SK-N-SH (cell line): ENCODE results near the gene LBR. TPM values are rescaled to one million over a fixed set of nuclear protein-coding genes. Genes with fewer than 3 reads are reported as not detected.

Experiments
- CTCF ChIA-PET: fragments of 300-600, 350-600 bp; formaldehyde crosslinking; extraction: SDS; loops from one replicate; lab custom pipeline; 2021; lab: Yijun Ruan, JAX
- POLR2A ChIA-PET: fragments of 350-600 bp; sonication (Branson Sonifier 250); formaldehyde crosslinking; extraction: SDS; loops from one replicate; lab custom pipeline; 2020; ENCODE audit warnings: antibody characterized with exemption, inconsistent platforms; lab: Yijun Ruan, JAX
- DNase-seq: peaks from one replicate; pipeline ENCODE4 v3.0.0; 2012
- H2AFZ ChIP-seq: fragments of 200-600 bp; sonication (generic); 2 replicates; pipeline ENCODE4 v1.8.1; 2016; ENCODE audit warnings: antibody characterized with exemption, mild to moderate bottlenecking, low read depth
- H3F3A ChIP-seq: fragments of 200-600 bp; sonication (generic); replicated peaks from 2 replicates; pipeline ENCODE3; 2016; ENCODE audit warnings: antibody characterized with exemption, mild to moderate bottlenecking; ENCODE audit not compliant: insufficient read depth
- H3K27ac ChIP-seq, 2 experiments: fragments of 200-500 bp in 1 of 2; fragments of 200-600 bp in 1 of 2; sonication (Bioruptor generic) in 1 of 2; sonication (generic), shearing (Covaris generic) in 1 of 2; 2 replicates each; pipeline versions ENCODE4 v1.5.1 to v1.6.1; 2014 to 2016; ENCODE audit warnings: low read depth in 2 of 2, inconsistent platforms in 1 of 2, low read length in 1 of 2, mild to moderate bottlenecking in 1 of 2, mixed read lengths in 1 of 2
- H3K27me3 ChIP-seq: fragments of 200-600 bp; sonication (generic), shearing (Covaris generic); 2 replicates; pipeline ENCODE4 v1.6.1; 2016; ENCODE audit warnings: mixed run types; ENCODE audit not compliant: insufficient read depth
- H3K36me3 ChIP-seq, 2 experiments: fragments of 200-500 bp in 1 of 2; fragments of 200-600 bp in 1 of 2; sonication (Bioruptor generic) in 1 of 2; sonication (generic) in 1 of 2; replicated peaks in 1 of 2; 2 replicates each; pipeline versions ENCODE3 to v1.5.1; 2014 to 2016; ENCODE audit warnings: low read length in 1 of 2, mild to moderate bottlenecking in 1 of 2; ENCODE audit not compliant: insufficient read depth in 2 of 2, control insufficient read depth in 1 of 2
- H3K4me1 ChIP-seq, 2 experiments: fragments of 200-500 bp in 1 of 2; fragments of 200-600 bp in 1 of 2; sonication (Bioruptor generic) in 1 of 2; sonication (generic), shearing (Covaris generic) in 1 of 2; 2 replicates each; pipeline versions ENCODE4 v1.5.1 to v1.6.1; 2014 to 2016; ENCODE audit warnings: low read depth in 1 of 2, low read length in 1 of 2, mixed run types in 1 of 2; ENCODE audit not compliant: insufficient read depth in 2 of 2, control insufficient read depth in 1 of 2
- H3K4me2 ChIP-seq: fragments of 200-600 bp; sonication (generic), shearing (Covaris generic); 2 replicates; pipeline ENCODE4 v1.6.1; 2017; ENCODE audit warnings: mixed run types
- H3K4me3 ChIP-seq, 2 experiments: fragments of 200-500 bp in 1 of 2; fragments of 200-600 bp in 1 of 2; sonication (Bioruptor generic) in 1 of 2; sonication (generic), shearing (Covaris generic) in 1 of 2; 2 replicates each; pipeline versions ENCODE4 v1.5.1 to v1.8.1; 2014 to 2016; ENCODE audit warnings: low read depth in 2 of 2, inconsistent platforms in 1 of 2, low read length in 1 of 2, mild to moderate bottlenecking in 1 of 2, mixed read lengths in 1 of 2, moderate library complexity in 1 of 2
- H3K79me2 ChIP-seq: fragments of 200-600 bp; sonication (generic); 2 replicates; pipeline ENCODE4 v1.8.1; 2017; ENCODE audit warnings: mild to moderate bottlenecking; ENCODE audit not compliant: insufficient read depth
- H3K9ac ChIP-seq: fragments of 200-600 bp; sonication (generic); 2 replicates; pipeline ENCODE4 v1.6.1; 2017; ENCODE audit warnings: mixed run types
- H3K9me2 ChIP-seq: fragments of 200-600 bp; sonication (generic); 2 replicates; pipeline ENCODE4 v1.6.1; 2017; ENCODE audit warnings: mixed run types
- H3K9me3 ChIP-seq: fragments of 200-600 bp; sonication (generic); 2 replicates; pipeline ENCODE4 v1.6.1; 2017; ENCODE audit warnings: mixed run types, mild to moderate bottlenecking, moderate library complexity
- H4K20me1 ChIP-seq: fragments of 200-600 bp; sonication (generic); 2 replicates; pipeline ENCODE4 v1.6.1; 2017; ENCODE audit warnings: mild to moderate bottlenecking, mixed run types; ENCODE audit not compliant: insufficient read depth
- CTCF ChIP-seq: fragments of 200-600 bp; sonication (generic); IDR thresholded peaks from 2 replicates; pipeline ENCODE4 v1.6.1; 2017; ENCODE audit warnings: antibody characterized with exemption, mild to moderate bottlenecking, moderate library complexity
- ELF1 ChIP-seq: IDR thresholded peaks from 2 replicates; pipeline ENCODE4 v1.4.0; 2012
- FOSL2 ChIP-seq: IDR thresholded peaks from 2 replicates; pipeline ENCODE4 v1.4.0; 2012; ENCODE audit warnings: low read depth, mild to moderate bottlenecking, moderate library complexity, borderline replicate concordance
- IRF3 ChIP-seq: fragments of 150-350 bp; IDR thresholded peaks from 2 replicates; pipeline ENCODE4 v1.6.1; 2016; ENCODE audit warnings: mild to moderate bottlenecking, low read depth, low read length
- MAX ChIP-seq: IDR thresholded peaks from 2 replicates; pipeline ENCODE4 v1.4.0; 2012; ENCODE audit warnings: low read depth
- MEF2A ChIP-seq: IDR thresholded peaks from 2 replicates; pipeline ENCODE4 v1.4.0; 2012; ENCODE audit warnings: low read depth, borderline replicate concordance
- NFIC ChIP-seq: IDR thresholded peaks from 2 replicates; pipeline ENCODE4 v1.4.0; 2012; ENCODE audit warnings: borderline replicate concordance
- RAD21 ChIP-seq: IDR thresholded peaks from 2 replicates; pipeline ENCODE4 v1.6.1; 2012; ENCODE audit warnings: mild to moderate bottlenecking, low read length
- USF1 ChIP-seq: IDR thresholded peaks from 2 replicates; pipeline ENCODE4 v1.4.0; 2012; ENCODE audit warnings: low read depth, borderline replicate concordance
- WGBS: methylation state at CpG from one replicate; pipeline ENCODE4 v1.1.6; 2017; ENCODE audit warnings: low lambda C conversion rate; 5-methylcytosine and 5-hydroxymethylcytosine counted together
- polyA plus RNA-seq, 3 experiments: library from polyadenylated mRNA; depleted of rRNA; stranded (reverse); fragments of >200 nt; gene quantifications; 2 replicates each; pipeline ENCODE4 v1.2.3, GENCODE V29; 2012
- TF ChIP-seq, protein P1 (sequence below): IDR thresholded peaks from 2 replicates; pipeline ENCODE4 v1.4.0; 2012; ENCODE audit warnings: low read depth, borderline replicate concordance
- TF ChIP-seq, protein P2 (sequence below): fragments of 150-350 bp; IDR thresholded peaks from 2 replicates; pipeline ENCODE4 v1.6.1; 2017; ENCODE audit warnings: antibody characterized with exemption, low read length, low read depth, borderline replicate concordance
- TF ChIP-seq, protein P3 (sequence below): IDR thresholded peaks from 2 replicates; pipeline ENCODE4; 2012

The LBR gene
- polyA plus RNA-seq, 1 of the 3 experiments (the other 2 are of a cell fraction): 10.6 TPM

DNA sequence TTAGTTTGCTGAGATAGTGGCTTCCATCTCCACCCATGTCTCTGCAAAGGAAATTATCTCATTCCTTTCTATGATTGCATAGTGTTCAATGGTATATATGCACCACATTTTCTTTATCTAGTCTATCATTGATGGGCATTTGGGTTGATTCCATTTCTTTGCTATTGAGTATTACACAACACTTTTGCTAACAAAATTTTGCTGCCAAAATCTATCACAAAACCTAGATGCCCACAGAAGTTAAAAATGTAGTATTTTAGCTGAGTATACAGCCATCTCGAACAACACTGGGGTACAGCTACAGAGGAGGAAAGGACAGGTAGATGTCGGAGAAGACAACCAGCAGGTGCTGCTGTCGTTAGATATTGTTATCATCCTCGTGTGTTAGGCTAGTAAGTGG is 67.7 kb downstream of the LBR start:
- WGBS: 66% methylated on average over 4 of the region's 4 CpGs

DNA sequence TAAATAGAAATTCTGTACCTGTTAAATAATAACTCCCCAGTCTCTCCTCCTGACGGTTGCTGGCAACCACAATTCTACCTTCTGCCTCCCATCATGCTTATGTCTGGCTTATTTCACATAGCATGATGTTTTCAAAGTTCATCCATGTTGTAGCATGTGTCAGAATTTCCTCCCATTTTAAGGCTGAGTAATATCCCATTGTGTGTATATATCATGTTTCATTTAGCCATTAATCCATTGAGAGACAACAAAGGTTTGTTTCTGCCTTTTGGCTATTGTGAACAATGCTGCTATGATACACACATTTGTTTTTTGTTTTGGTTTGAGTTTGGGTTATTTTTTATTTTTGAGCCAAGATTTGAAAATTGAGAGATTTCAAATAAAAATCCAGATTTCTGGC is 72.0 kb downstream of the LBR start:
- no peaks in the 10 kb centered on the region for H3K27me3 ChIP-seq
- 69% methylated on average over 1 of the region's 1 CpG for WGBS
- no peak for DNase-seq
- H3K79me2 ChIP-seq: no peaks in the 10 kb centered on the region
- no peaks in the 10 kb centered on the region; a peak in 1 of 4 replicates for H3K4me1 ChIP-seq
- H3K4me3 ChIP-seq: no peak overlapping the region
- CTCF ChIA-PET: no interaction called here
- no peaks in the 10 kb centered on the region for H3K36me3 ChIP-seq
- POLR2A ChIA-PET: no interaction called here
- no peak overlapping the region for H3K27ac ChIP-seq
- no peak overlapping the region for H2AFZ ChIP-seq
- no peaks in the 10 kb centered on the region for H3K9me3 ChIP-seq
- no peak overlapping the region for H3K4me2 ChIP-seq
- H4K20me1 ChIP-seq: no peaks in the 10 kb centered on the region
- no peaks in the 10 kb centered on the region for H3F3A ChIP-seq
- H3K9ac ChIP-seq: no peak overlapping the region
- H3K9me2 ChIP-seq: no peaks in the 10 kb centered on the region
- TF ChIP-seq IRF3: no peak
- TF ChIP-seq RAD21: no peak
- TF ChIP-seq MAX: no peak
- TF ChIP-seq, protein P1, sequence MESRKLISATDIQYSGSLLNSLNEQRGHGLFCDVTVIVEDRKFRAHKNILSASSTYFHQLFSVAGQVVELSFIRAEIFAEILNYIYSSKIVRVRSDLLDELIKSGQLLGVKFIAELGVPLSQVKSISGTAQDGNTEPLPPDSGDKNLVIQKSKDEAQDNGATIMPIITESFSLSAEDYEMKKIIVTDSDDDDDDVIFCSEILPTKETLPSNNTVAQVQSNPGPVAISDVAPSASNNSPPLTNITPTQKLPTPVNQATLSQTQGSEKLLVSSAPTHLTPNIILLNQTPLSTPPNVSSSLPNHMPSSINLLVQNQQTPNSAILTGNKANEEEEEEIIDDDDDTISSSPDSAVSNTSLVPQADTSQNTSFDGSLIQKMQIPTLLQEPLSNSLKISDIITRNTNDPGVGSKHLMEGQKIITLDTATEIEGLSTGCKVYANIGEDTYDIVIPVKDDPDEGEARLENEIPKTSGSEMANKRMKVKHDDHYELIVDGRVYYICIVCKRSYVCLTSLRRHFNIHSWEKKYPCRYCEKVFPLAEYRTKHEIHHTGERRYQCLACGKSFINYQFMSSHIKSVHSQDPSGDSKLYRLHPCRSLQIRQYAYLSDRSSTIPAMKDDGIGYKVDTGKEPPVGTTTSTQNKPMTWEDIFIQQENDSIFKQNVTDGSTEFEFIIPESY: no peak
- TF ChIP-seq, protein P2, sequence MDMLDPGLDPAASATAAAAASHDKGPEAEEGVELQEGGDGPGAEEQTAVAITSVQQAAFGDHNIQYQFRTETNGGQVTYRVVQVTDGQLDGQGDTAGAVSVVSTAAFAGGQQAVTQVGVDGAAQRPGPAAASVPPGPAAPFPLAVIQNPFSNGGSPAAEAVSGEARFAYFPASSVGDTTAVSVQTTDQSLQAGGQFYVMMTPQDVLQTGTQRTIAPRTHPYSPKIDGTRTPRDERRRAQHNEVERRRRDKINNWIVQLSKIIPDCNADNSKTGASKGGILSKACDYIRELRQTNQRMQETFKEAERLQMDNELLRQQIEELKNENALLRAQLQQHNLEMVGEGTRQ: no peak
- TF ChIP-seq USF1: no peak
- no peak for TF ChIP-seq ELF1
- TF ChIP-seq MEF2A: no peak
- no peak for TF ChIP-seq FOSL2
- TF ChIP-seq NFIC: no peak
- TF ChIP-seq CTCF: no peak

More for the DNA sequence above, 67.7 kb downstream of the LBR start:
- no peak overlapping the region for H3K4me3 ChIP-seq
- H3F3A ChIP-seq: no peaks in the 10 kb centered on the region
- no peak for TF ChIP-seq CTCF
- TF ChIP-seq, protein P3, sequence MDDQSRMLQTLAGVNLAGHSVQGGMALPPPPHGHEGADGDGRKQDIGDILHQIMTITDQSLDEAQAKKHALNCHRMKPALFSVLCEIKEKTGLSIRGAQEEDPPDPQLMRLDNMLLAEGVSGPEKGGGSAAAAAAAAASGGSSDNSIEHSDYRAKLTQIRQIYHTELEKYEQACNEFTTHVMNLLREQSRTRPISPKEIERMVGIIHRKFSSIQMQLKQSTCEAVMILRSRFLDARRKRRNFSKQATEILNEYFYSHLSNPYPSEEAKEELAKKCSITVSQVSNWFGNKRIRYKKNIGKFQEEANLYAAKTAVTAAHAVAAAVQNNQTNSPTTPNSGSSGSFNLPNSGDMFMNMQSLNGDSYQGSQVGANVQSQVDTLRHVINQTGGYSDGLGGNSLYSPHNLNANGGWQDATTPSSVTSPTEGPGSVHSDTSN: no peak
- H3K27ac ChIP-seq: no peak overlapping the region
- no peaks in the 10 kb centered on the region for H3K9me3 ChIP-seq
- H3K4me2 ChIP-seq: no peak overlapping the region
- H4K20me1 ChIP-seq: no peaks in the 10 kb centered on the region
- no peak for DNase-seq
- no peak overlapping the region for H3K9ac ChIP-seq
- H3K9me2 ChIP-seq: no peaks in the 10 kb centered on the region
- no peak overlapping the region for H2AFZ ChIP-seq
- no peaks in the 10 kb centered on the region for H3K79me2 ChIP-seq
- H3K36me3 ChIP-seq: no peaks in the 10 kb centered on the region
- H3K4me1 ChIP-seq: no peaks in the 10 kb centered on the region
- CTCF ChIA-PET: interaction anchor here (0.9 to 1.2 kb wide), 2 partner anchors 10 to 41 kb away, joined by 3 read pairs; no protein-coding TSS in a partner anchor
- H3K27me3 ChIP-seq: no peaks in the 10 kb centered on the region
- POLR2A ChIA-PET: no interaction called here
